Measurements from ENCODE around the gene PTX4. TPM values are rescaled to one million over a fixed set of nuclear protein-coding genes. Genes with fewer than 3 reads are reported as not detected.
A peak's percentile ranks its signal among the peaks of the same experiment; 100 is the strongest.
"Not testable (repeated sequence)": the region's sequence is repeated elsewhere in the genome, so short reads cannot be mapped to it uniquely, and the experiment has no call there.

PTX4 gene
- total RNA-seq, 1 donor from 2014 or later = 1.0 TPM

DNA sequence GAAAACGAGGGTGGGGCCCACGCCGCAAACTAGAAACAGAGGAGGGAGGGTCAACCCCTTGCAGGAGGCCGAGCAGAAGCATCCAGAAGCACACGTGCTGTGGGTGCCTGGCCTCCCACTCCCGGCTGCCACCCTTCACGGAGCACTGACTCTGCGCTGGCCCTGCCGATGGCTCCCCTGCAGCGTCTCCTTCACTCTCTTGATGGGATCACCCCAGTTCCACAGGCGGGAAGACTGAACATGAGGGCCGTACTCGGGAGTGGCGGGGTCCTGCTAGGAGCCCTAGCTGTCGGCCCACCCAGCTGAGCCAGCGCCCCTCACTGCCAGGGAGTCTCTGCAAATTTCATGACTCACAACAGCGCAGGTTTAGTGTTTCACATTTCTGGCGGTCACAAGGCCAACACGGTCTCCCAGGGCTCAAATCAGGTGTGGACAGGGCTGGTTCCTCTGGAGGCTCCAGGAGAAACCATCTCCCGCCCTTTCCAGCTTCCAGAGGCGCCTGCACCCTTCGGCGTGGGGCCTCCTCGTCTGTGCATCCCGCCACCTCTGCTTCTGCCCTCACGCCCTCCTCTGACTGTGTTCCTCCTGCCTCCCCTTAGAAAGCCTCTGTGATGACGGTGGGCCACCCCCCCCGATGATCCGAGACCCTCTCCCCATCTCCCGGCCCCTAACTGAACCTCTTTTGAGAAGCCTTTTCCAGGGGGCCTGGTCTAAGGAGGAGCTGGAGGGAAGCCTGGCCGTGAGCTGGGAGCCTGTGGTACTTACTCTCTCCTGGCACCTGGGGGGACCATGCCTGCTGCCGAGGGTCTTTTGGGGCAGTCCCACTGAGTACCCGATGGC lies 2.0 kb downstream of the PTX4 start:
- Histone ChIP-seq H3K9ac (ENCODE audit: low read depth in 1 of 3, low read length in 3 of 3) (no peak overlapping the region), H3K4me1 (ENCODE audit: control insufficient read depth in 3 of 3, insufficient read depth in 3 of 3, low read length in 3 of 3) (no peaks in the 10 kb centered on the region), H3K27me3 (ENCODE audit: control insufficient read depth in 3 of 3, insufficient read depth in 3 of 3, low read length in 3 of 3) (peaks cover 0 to 3% (median 3%) of the 10 kb centered on the region in 3 donors), H3K36me3 (ENCODE audit: control insufficient read depth in 3 of 3, insufficient read depth in 3 of 3, low read length in 3 of 3) (no peaks in the 10 kb centered on the region), H3K9me3 (ENCODE audit: control insufficient read depth in 3 of 3, low read length in 3 of 3) (no peaks in the 10 kb centered on the region), H3K27ac (ENCODE audit: low read depth, low read length) (no peak overlapping the region), H3K4me3 (ENCODE audit: low read length in 3 of 3) (no peak overlapping the region)

GRCh38 chr16:1485847-1486496 lies 2.8 kb downstream of the PTX4 start:
- H3K9me3 ChIP-seq (ENCODE audit: control insufficient read depth in 3 of 3, low read length in 3 of 3) = no peaks in the 10 kb centered on the region
- no peak overlapping the region for H3K4me3 ChIP-seq (ENCODE audit: low read length in 3 of 3)
- no peaks in the 10 kb centered on the region for H3K4me1 ChIP-seq (ENCODE audit: control insufficient read depth in 3 of 3, insufficient read depth in 3 of 3, low read length in 3 of 3)
- H3K36me3 ChIP-seq (ENCODE audit: control insufficient read depth in 3 of 3, insufficient read depth in 3 of 3, low read length in 3 of 3) = no peaks in the 10 kb centered on the region
- H3K9ac ChIP-seq (ENCODE audit: low read depth in 1 of 3, low read length in 3 of 3) = no peak overlapping the region
- no peak overlapping the region for H3K27ac ChIP-seq (ENCODE audit: low read depth, low read length)
- peaks cover 0 to 3% (median 3%) of the 10 kb centered on the region in 3 donors for H3K27me3 ChIP-seq (ENCODE audit: control insufficient read depth in 3 of 3, insufficient read depth in 3 of 3, low read length in 3 of 3)

- Histone ChIP-seq H3K36me3 (ENCODE audit: control insufficient read depth in 3 of 3, insufficient read depth in 3 of 3, low read length in 3 of 3) (no peaks in the 10 kb centered on the region), H3K27ac (ENCODE audit: low read depth, low read length) (no peak overlapping the region), H3K4me3 (ENCODE audit: low read length in 3 of 3) (no peak overlapping the region), H3K4me1 (ENCODE audit: control insufficient read depth in 3 of 3, insufficient read depth in 3 of 3, low read length in 3 of 3) (no peaks in the 10 kb centered on the region), H3K9ac (ENCODE audit: low read depth in 1 of 3, low read length in 3 of 3) (no peak overlapping the region), H3K9me3 (ENCODE audit: control insufficient read depth in 3 of 3, low read length in 3 of 3) (no peaks in the 10 kb centered on the region), H3K27me3 (ENCODE audit: control insufficient read depth in 3 of 3, insufficient read depth in 3 of 3, low read length in 3 of 3) (peaks cover 0 to 3% (median 3%) of the 10 kb centered on the region in 3 donors)
These were observed 6.6 kb downstream of the PTX4 start for GRCh38 chr16:1481906-1482835.

GRCh38 chr16:1478937-1479336 lies 9.8 kb downstream of the PTX4 start:
- H3K36me3 ChIP-seq (ENCODE audit: control insufficient read depth in 3 of 3, insufficient read depth in 3 of 3, low read length in 3 of 3); H3K27me3 ChIP-seq (ENCODE audit: control insufficient read depth in 3 of 3, insufficient read depth in 3 of 3, low read length in 3 of 3); H3K27ac ChIP-seq (ENCODE audit: low read depth, low read length); H3K9me3 ChIP-seq (ENCODE audit: control insufficient read depth in 3 of 3, low read length in 3 of 3); H3K9ac ChIP-seq (ENCODE audit: low read depth in 1 of 3, low read length in 3 of 3); H3K4me3 ChIP-seq (ENCODE audit: low read length in 3 of 3): not testable (repeated sequence)
- H3K4me1 ChIP-seq (ENCODE audit: control insufficient read depth in 3 of 3, insufficient read depth in 3 of 3, low read length in 3 of 3) = peaks cover 9 to 12% (median 11%) of the 10 kb centered on the region in 3 donors

DNA sequence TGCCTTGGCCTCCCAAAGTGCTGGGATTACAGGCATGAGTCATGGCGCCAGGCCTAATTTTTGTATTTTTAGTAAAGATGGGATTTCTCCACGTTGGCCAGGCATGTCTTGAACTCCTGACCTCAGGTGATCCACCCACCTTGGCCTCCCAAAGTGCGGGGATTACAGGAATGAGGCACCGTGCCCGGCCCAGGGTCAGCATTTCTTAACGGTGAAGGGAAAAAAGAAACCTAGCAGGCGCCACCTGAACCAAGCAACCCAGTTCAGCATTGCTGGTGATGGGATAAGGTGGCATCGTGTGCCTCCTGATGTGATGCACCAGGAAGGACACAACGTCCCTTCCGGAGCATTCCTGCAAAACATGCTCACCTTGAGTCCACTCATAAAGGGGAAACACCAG lies 11.7 kb downstream of the PTX4 start:
- no peak overlapping the region for H3K9ac ChIP-seq (ENCODE audit: low read depth in 1 of 3, low read length in 3 of 3)
- H3K27ac ChIP-seq (ENCODE audit: low read depth, low read length) = no peak overlapping the region
- no peaks in the 10 kb centered on the region for H3K9me3 ChIP-seq (ENCODE audit: control insufficient read depth in 3 of 3, low read length in 3 of 3)
- H3K4me3 ChIP-seq (ENCODE audit: low read length in 3 of 3) = no peak overlapping the region
- peaks cover 13 to 23% (median 17%) of the 10 kb centered on the region in 3 donors for H3K4me1 ChIP-seq (ENCODE audit: control insufficient read depth in 3 of 3, insufficient read depth in 3 of 3, low read length in 3 of 3)
- no peaks in the 10 kb centered on the region for H3K36me3 ChIP-seq (ENCODE audit: control insufficient read depth in 3 of 3, insufficient read depth in 3 of 3, low read length in 3 of 3)
- H3K27me3 ChIP-seq (ENCODE audit: control insufficient read depth in 3 of 3, insufficient read depth in 3 of 3, low read length in 3 of 3) = peaks cover 0 to under 1% (median 0%) of the 10 kb centered on the region in 3 donors

DNA sequence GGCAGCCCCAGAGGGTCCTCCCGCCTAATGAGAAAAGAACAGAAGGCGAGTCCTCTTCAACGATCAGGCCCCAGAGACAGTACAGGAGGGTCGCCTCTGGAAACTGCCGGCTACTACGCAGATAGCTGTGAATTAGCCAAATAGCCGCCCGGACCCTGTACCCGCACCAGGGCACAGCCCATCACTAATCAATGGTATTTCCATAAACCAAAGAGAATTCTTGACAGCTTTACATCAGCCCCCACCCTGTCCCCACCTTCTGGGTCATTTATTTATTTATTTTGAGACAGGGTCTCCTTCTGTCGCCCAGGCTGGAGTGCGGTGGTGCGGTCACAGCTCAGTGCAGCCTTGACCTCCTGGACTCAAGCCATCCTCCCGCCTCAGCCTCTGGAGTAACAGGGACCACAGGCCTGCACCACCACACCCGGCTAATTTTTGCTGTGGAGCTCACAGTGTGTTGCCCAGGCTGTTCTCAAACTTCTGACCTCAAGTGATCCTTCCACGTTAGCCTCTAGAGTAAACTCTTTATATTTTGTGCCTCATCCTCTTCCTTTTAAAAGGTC lies 13.1 kb downstream of the PTX4 start:
- Histone ChIP-seq H3K4me3 (ENCODE audit: low read length in 3 of 3) (peak overlapping the region; percentile 83 to 89 (median 87)), H3K27ac (ENCODE audit: low read depth, low read length) (peak overlapping the region; percentile 93), H3K4me1 (ENCODE audit: control insufficient read depth in 3 of 3, insufficient read depth in 3 of 3, low read length in 3 of 3) (peaks cover 15 to 36% (median 19%) of the 10 kb centered on the region in 3 donors), H3K9me3 (ENCODE audit: control insufficient read depth in 3 of 3, low read length in 3 of 3) (no peaks in the 10 kb centered on the region), H3K36me3 (ENCODE audit: control insufficient read depth in 3 of 3, insufficient read depth in 3 of 3, low read length in 3 of 3) (peaks cover 0 to 6% (median 0%) of the 10 kb centered on the region in 3 donors), H3K27me3 (ENCODE audit: control insufficient read depth in 3 of 3, insufficient read depth in 3 of 3, low read length in 3 of 3) (no peaks in the 10 kb centered on the region), H3K9ac (ENCODE audit: low read depth in 1 of 3, low read length in 3 of 3) (peak overlapping the region; percentile 84 to 99 (median 96))

DNA sequence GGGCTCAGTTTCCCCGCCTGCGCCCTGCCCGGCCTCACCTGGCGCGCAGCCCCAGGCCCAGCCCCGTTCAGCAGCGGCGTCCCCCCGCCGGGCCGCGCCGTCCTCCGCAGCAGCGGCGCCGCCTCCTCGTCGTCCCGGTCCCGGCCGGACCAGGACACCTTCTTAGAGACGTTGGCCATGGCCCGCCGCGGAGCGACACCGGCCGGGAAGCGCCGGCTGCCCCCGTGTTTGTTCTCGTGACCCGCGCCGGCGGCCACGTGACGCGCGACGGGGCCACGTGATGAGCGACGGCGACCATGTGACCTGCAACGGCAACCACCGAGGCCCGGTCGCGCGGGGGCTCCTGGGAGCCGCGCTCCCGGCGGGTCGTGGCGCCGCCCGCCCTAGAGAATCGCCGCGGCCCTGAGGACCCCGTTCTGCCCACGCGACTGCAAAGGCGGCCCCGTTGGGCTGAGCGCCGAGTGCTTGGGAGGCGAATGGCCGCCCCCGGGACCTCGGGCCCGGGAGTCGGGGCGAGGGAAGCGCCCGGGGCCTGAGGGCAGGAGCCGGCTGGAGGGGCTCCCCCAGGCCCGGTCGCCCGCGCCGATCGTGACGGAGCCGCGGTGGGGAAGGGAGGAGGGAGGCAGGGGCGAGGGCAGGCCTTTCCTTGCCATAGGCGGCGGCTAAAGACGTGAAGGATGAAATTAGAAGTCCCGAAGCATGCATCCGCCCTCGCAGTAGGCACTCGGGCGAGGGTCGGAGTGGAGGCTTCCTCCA lies 13.8 kb downstream of the PTX4 start, which contains the start of gene CLCN7:
Gene CLCN7 (minus strand): TSS at position 233 of the 756 bp plus-strand sequence. CDS start 54 bp downstream, at position 179.
- Histone ChIP-seq H3K4me1 (ENCODE audit: control insufficient read depth in 3 of 3, insufficient read depth in 3 of 3, low read length in 3 of 3) (peaks cover 18 to 39% (median 23%) of the 10 kb centered on the region in 3 donors), H3K27me3 (ENCODE audit: control insufficient read depth in 3 of 3, insufficient read depth in 3 of 3, low read length in 3 of 3) (no peaks in the 10 kb centered on the region), H3K36me3 (ENCODE audit: control insufficient read depth in 3 of 3, insufficient read depth in 3 of 3, low read length in 3 of 3) (peaks cover 0 to 6% (median 0%) of the 10 kb centered on the region in 3 donors), H3K27ac (ENCODE audit: low read depth, low read length) (peak within 1 kb of the TSS; percentile 93), H3K9ac (ENCODE audit: low read depth in 1 of 3, low read length in 3 of 3) (peak within 1 kb of the TSS; percentile 89 to 99 (median 96)), H3K4me3 (ENCODE audit: low read length in 3 of 3) (peak within 1 kb of the TSS; percentile 85 to 89 (median 87)), H3K9me3 (ENCODE audit: control insufficient read depth in 3 of 3, low read length in 3 of 3) (no peaks in the 10 kb centered on the region)

GRCh38 chr16:1474082-1474795 lies 14.5 kb downstream of the PTX4 start:
- peaks cover 18 to 42% (median 23%) of the 10 kb centered on the region in 3 donors for H3K4me1 ChIP-seq (ENCODE audit: control insufficient read depth in 3 of 3, insufficient read depth in 3 of 3, low read length in 3 of 3)
- H3K9ac ChIP-seq (ENCODE audit: low read depth in 1 of 3, low read length in 3 of 3) = peak overlapping the region; percentile 89 to 99 (median 96)
- H3K9me3 ChIP-seq (ENCODE audit: control insufficient read depth in 3 of 3, low read length in 3 of 3) = no peaks in the 10 kb centered on the region
- peak overlapping the region; percentile 93 for H3K27ac ChIP-seq (ENCODE audit: low read depth, low read length)
- H3K4me3 ChIP-seq (ENCODE audit: low read length in 3 of 3) = peak overlapping the region; percentile 85 to 89 (median 87)
- no peaks in the 10 kb centered on the region for H3K27me3 ChIP-seq (ENCODE audit: control insufficient read depth in 3 of 3, insufficient read depth in 3 of 3, low read length in 3 of 3)
- peaks cover 0 to 6% (median 0%) of the 10 kb centered on the region in 3 donors for H3K36me3 ChIP-seq (ENCODE audit: control insufficient read depth in 3 of 3, insufficient read depth in 3 of 3, low read length in 3 of 3)

Measured in skeletal muscle tissue (tissue), 4 donors.